ENCODE data around the gene SDHB. TPM values are rescaled to one million over a fixed set of nuclear protein-coding genes. Genes with fewer than 3 reads are reported as not detected.

Gene SDHB
- total RNA-seq, 1 donor from 2014 or later, result 79.8 TPM

- Histone ChIP-seq H3K9me3 (no peaks in the 10 kb centered on the region), H3K36me3 (peaks cover 81% of the 10 kb centered on the region), H3K27ac (no peak overlapping the region), H3K27me3 (ENCODE audit: low read depth) (no peaks in the 10 kb centered on the region), H3K4me3 (no peak overlapping the region), H3K4me1 (no peaks in the 10 kb centered on the region)
- ATAC-seq (no peak), DNase-seq (no peak)
- intact Hi-C loops (cut with DNase I), result no loop called here
- no peak for TF ChIP-seq CTCF (IDR thresholded peaks at IDR 0.05)
Observed at GRCh38 chr1:16991571-16991970, 62.3 kb downstream of the SDHB start.

DNA sequence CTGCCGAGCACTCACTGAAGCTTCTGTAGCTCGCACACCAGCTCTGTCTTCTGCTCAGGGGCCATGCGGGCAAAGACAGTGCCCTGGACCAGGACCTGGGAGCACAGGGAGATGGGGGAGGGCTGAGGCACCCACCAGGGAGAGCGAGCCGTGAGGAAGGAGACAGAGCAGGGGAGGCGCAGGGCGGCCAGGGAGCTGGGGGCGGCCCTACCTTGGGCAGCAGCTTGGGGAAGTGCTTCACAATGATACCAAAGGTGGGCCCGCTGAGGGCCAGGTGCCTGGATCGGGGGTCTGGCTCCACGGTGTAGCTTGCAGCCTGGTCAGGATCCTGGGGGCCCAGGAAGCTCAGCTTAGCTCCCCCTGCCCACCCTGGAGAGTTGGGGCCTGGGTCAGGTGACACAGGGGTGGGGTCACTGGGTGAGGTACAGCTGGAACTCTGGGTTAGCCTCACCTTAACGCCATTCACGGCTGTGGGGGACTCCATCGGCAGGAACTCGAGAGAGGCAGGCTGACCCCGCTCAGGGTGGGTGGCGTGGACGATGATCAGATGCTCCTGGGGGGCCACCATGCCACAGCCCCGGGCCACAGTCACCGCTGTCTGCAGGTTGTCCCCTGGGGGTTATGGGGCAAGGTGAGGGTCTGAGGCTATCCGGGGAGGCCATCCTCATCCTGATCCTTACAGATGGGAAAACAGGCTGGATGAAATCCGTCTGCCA is 64.0 kb downstream of the SDHB start:
- Histone ChIP-seq H3K9me3 (no peaks in the 10 kb centered on the region), H3K4me1 (no peaks in the 10 kb centered on the region), H3K36me3 (peaks cover 78% of the 10 kb centered on the region), H3K27me3 (ENCODE audit: low read depth) (no peaks in the 10 kb centered on the region), H3K4me3 (no peak overlapping the region), H3K27ac (no peak overlapping the region)
- ATAC-seq (no peak), DNase-seq (no peak)
- no peak for TF ChIP-seq CTCF (IDR thresholded peaks at IDR 0.05)
- intact Hi-C loops (cut with DNase I), result no loop called here

DNA sequence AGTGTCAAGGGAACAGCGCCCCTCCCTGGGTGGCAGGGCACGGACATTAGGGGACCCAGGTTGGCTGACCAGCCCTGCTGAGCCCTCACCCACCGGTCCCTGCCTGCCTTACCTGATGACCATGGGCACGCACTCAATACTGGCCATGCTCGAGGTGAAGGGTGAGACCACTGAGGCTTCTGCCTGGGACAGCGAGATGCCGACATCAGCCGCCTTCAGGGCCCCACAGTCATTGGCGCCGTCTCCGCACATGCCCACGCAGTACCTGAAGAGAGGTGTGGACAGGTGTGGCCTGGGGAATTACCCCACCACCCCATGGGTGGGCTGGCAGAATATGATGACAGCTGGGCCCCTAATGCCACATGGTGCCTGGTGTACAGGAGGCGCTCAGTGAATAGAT is 65.6 kb downstream of the SDHB start:
- Histone ChIP-seq H3K36me3 (peaks cover 70% of the 10 kb centered on the region), H3K4me1 (no peaks in the 10 kb centered on the region), H3K9me3 (no peaks in the 10 kb centered on the region), H3K27ac (no peak overlapping the region), H3K27me3 (ENCODE audit: low read depth) (no peaks in the 10 kb centered on the region), H3K4me3 (no peak overlapping the region)
- intact Hi-C loops (cut with DNase I), result no loop called here
- ATAC-seq (no peak), DNase-seq (no peak)
- TF ChIP-seq CTCF (IDR thresholded peaks at IDR 0.05), result no peak

- H3K4me3 ChIP-seq, result no peak overlapping the region
- H3K4me1 ChIP-seq, result no peaks in the 10 kb centered on the region
- no peak overlapping the region for H3K27ac ChIP-seq
- ATAC-seq (no peak), DNase-seq (no peak)
- H3K27me3 ChIP-seq (ENCODE audit: low read depth), result no peaks in the 10 kb centered on the region
- intact Hi-C loops (cut with DNase I), result no loop called here
- no peak for TF ChIP-seq CTCF (IDR thresholded peaks at IDR 0.05)
- H3K9me3 ChIP-seq, result no peaks in the 10 kb centered on the region
- peaks cover 60% of the 10 kb centered on the region for H3K36me3 ChIP-seq
Observed at GRCh38 chr1:16986962-16987361, 66.9 kb downstream of the SDHB start.

- no peak for TF ChIP-seq CTCF (IDR thresholded peaks at IDR 0.05)
- no peak overlapping the region for H3K4me3 ChIP-seq
Observed at GRCh38 chr1:16986560-16986959, 67.3 kb downstream of the SDHB start.

More at GRCh38 chr1:16986560-16986959, 67.3 kb downstream of the SDHB start:
- Histone ChIP-seq H3K27ac (no peak overlapping the region), H3K36me3 (peaks cover 56% of the 10 kb centered on the region), H3K27me3 (ENCODE audit: low read depth) (no peaks in the 10 kb centered on the region), H3K9me3 (no peaks in the 10 kb centered on the region), H3K4me1 (no peaks in the 10 kb centered on the region)
- DNase-seq (no peak), ATAC-seq (no peak)
- intact Hi-C loops (cut with DNase I), result no loop called here

Data from lower lobe of right lung (tissue), 2 donors.